ENCODE data around the gene TNFSF12.

TNFSF12 gene, protein sequence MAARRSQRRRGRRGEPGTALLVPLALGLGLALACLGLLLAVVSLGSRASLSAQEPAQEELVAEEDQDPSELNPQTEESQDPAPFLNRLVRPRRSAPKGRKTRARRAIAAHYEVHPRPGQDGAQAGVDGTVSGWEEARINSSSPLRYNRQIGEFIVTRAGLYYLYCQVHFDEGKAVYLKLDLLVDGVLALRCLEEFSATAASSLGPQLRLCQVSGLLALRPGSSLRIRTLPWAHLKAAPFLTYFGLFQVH

DNA sequence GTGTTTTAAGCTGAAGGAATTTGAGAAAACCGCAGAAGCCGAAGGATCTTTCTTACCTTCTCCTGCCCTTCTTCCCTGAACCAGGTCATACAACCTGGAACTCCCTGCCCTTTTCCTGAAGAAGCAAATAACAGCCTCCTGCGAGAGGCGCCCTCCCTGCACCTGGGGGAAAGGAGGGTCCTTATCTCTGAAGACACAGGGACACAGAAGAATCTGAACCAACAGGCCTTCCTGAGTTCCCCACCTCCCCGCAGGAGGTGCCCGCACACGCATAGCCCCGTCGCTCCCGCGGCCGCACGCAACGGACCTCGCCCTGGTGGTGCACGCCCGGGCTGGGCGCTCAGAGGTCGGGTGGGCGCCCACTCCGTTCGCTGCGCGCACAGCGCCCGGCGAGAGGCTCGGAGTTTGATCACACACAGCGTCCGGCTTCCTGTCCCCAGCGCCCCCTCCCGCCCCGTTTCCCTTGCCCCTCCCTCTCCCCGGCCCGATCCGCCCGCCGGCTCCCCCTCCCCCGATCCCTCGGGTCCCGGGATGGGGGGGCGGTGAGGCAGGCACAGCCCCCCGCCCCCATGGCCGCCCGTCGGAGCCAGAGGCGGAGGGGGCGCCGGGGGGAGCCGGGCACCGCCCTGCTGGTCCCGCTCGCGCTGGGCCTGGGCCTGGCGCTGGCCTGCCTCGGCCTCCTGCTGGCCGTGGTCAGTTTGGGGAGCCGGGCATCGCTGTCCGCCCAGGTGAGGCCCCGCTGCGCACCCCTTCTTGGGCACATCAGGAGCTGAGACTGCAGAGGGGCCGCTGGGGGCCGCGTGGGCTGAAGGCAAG lies at the start of gene TNFSF12:
TSS of gene TNFSF12 (plus strand) at position 474 of the 816 bp plus-strand sequence. CDS start at position 570, 96 bp downstream.
- Histone ChIP-seq H3K9me3 (ENCODE audit: low read depth, low read length) (no peaks in the 10 kb centered on the region), H3K36me3 (ENCODE audit: insufficient read depth, low read length) (no peaks in the 10 kb centered on the region), H3K4me3 (no peak within 1 kb of the TSS), H3K9ac (ENCODE audit: insufficient read length) (no peak within 1 kb of the TSS), H3K27ac (no peak within 1 kb of the TSS)
- no peak for DNase-seq (ENCODE audit: low read depth, low spot score)
- TF ChIP-seq POLR2AphosphoS5 (IDR thresholded peaks at IDR 0.05; ENCODE audit: borderline replicate concordance, low read depth, low read length): no peak
- TF ChIP-seq FOXP2 (optimal IDR thresholded peaks at IDR 0.05; ENCODE audit: control extremely low read depth, extremely low read length, insufficient read depth): no peak
- TF ChIP-seq EZH2 (IDR thresholded peaks at IDR 0.05): no peak

- no peak overlapping the region for H3K4me3 ChIP-seq
- no peak overlapping the region for H3K9ac ChIP-seq (ENCODE audit: insufficient read length)
- H3K9me3 ChIP-seq (ENCODE audit: low read depth, low read length): no peaks in the 10 kb centered on the region
- TF ChIP-seq FOXP2 (optimal IDR thresholded peaks at IDR 0.05; ENCODE audit: control extremely low read depth, extremely low read length, insufficient read depth): no peak
- TF ChIP-seq POLR2AphosphoS5 (IDR thresholded peaks at IDR 0.05; ENCODE audit: borderline replicate concordance, low read depth, low read length): no peak
- TF ChIP-seq EZH2 (IDR thresholded peaks at IDR 0.05): no peak
- H3K27ac ChIP-seq: no peak overlapping the region
- peaks cover 88% of the 10 kb centered on the region for H3K36me3 ChIP-seq (ENCODE audit: insufficient read depth, low read length)
- no peak for DNase-seq (ENCODE audit: low read depth, low spot score)
Measured at GRCh38 chr17:7499161-7499560, 49.7 kb upstream of the TNFSF12 start.

DNA sequence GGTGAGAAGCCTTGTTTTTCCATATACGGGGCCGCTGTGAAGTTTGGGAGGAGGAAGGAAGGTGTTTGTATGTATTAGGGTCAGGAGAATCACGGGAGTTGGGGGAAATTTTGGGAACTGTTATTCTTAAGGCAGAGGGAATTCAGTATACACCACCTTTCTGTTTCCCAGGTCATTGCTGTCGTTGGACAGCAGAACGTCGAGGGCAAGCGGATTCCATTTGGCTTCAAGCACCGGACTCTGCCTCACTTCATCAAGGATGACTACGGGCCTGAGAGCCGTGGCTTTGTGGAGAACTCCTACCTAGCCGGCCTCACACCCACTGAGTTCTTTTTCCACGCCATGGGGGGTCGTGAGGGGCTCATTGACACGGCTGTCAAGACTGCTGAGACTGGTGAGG lies 47.1 kb upstream of the TNFSF12 start:
- TF ChIP-seq EZH2 (IDR thresholded peaks at IDR 0.05) (no peak), POLR2AphosphoS5 (IDR thresholded peaks at IDR 0.05; ENCODE audit: borderline replicate concordance, low read depth, low read length) (no peak), FOXP2 (optimal IDR thresholded peaks at IDR 0.05; ENCODE audit: control extremely low read depth, extremely low read length, insufficient read depth) (no peak)
- Histone ChIP-seq H3K4me3 (no peak overlapping the region), H3K9ac (ENCODE audit: insufficient read length) (no peak overlapping the region), H3K36me3 (ENCODE audit: insufficient read depth, low read length) (peaks cover 90% of the 10 kb centered on the region), H3K9me3 (ENCODE audit: low read depth, low read length) (no peaks in the 10 kb centered on the region), H3K27ac (no peak overlapping the region)
- DNase-seq (ENCODE audit: low read depth, low spot score): no peak

- H3K36me3 ChIP-seq (ENCODE audit: insufficient read depth, low read length): peaks cover 90% of the 10 kb centered on the region
- no peak overlapping the region for H3K4me3 ChIP-seq
- no peak for DNase-seq (ENCODE audit: low read depth, low spot score)
- H3K9me3 ChIP-seq (ENCODE audit: low read depth, low read length): no peaks in the 10 kb centered on the region
- TF ChIP-seq POLR2AphosphoS5 (IDR thresholded peaks at IDR 0.05; ENCODE audit: borderline replicate concordance, low read depth, low read length) (no peak), FOXP2 (optimal IDR thresholded peaks at IDR 0.05; ENCODE audit: control extremely low read depth, extremely low read length, insufficient read depth) (no peak), EZH2 (IDR thresholded peaks at IDR 0.05) (no peak)
- no peak overlapping the region for H3K27ac ChIP-seq
- H3K9ac ChIP-seq (ENCODE audit: insufficient read length): no peak overlapping the region
Measured at GRCh38 chr17:7502171-7502847, 46.5 kb upstream of the TNFSF12 start.

DNA sequence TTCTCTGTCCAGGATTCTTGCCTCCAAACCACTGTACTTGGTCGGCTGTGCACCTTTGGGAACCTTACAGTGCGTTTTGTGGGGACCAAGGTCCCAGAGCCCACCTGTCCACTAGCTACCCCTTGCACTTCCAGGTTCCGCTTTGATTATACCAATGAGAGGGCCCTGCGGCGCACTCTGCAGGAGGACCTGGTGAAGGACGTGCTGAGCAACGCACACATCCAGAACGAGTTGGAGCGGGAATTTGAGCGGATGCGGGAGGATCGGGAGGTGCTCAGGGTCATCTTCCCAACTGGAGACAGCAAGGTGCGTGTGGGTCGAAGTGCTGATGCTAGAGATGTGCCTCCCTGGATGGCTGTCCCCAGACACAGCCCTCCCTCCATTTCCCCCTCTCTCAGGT lies 45.9 kb upstream of the TNFSF12 start:
- no peak overlapping the region for H3K27ac ChIP-seq
- no peak overlapping the region for H3K9ac ChIP-seq (ENCODE audit: insufficient read length)
- no peak for DNase-seq (ENCODE audit: low read depth, low spot score)
- no peaks in the 10 kb centered on the region for H3K9me3 ChIP-seq (ENCODE audit: low read depth, low read length)
- no peak overlapping the region for H3K4me3 ChIP-seq
- TF ChIP-seq EZH2 (IDR thresholded peaks at IDR 0.05) (no peak), FOXP2 (optimal IDR thresholded peaks at IDR 0.05; ENCODE audit: control extremely low read depth, extremely low read length, insufficient read depth) (no peak), POLR2AphosphoS5 (IDR thresholded peaks at IDR 0.05; ENCODE audit: borderline replicate concordance, low read depth, low read length) (no peak)
- H3K36me3 ChIP-seq (ENCODE audit: insufficient read depth, low read length): peaks cover 90% of the 10 kb centered on the region

GRCh38 chr17:7503521-7503920 lies 45.3 kb upstream of the TNFSF12 start:
- Histone ChIP-seq H3K9me3 (ENCODE audit: low read depth, low read length) (no peaks in the 10 kb centered on the region), H3K4me3 (no peak overlapping the region), H3K27ac (no peak overlapping the region), H3K9ac (ENCODE audit: insufficient read length) (no peak overlapping the region), H3K36me3 (ENCODE audit: insufficient read depth, low read length) (peaks cover 90% of the 10 kb centered on the region)
- no peak for TF ChIP-seq EZH2 (IDR thresholded peaks at IDR 0.05)
- no peak for TF ChIP-seq POLR2AphosphoS5 (IDR thresholded peaks at IDR 0.05; ENCODE audit: borderline replicate concordance, low read depth, low read length)
- TF ChIP-seq FOXP2 (optimal IDR thresholded peaks at IDR 0.05; ENCODE audit: control extremely low read depth, extremely low read length, insufficient read depth): no peak
- DNase-seq (ENCODE audit: low read depth, low spot score): no peak

GRCh38 chr17:7508145-7508544 lies 40.7 kb upstream of the TNFSF12 start:
- H3K4me3 ChIP-seq: no peak overlapping the region
- no peaks in the 10 kb centered on the region for H3K9me3 ChIP-seq (ENCODE audit: low read depth, low read length)
- no peak overlapping the region for H3K9ac ChIP-seq (ENCODE audit: insufficient read length)
- no peak overlapping the region for H3K27ac ChIP-seq
- H3K36me3 ChIP-seq (ENCODE audit: insufficient read depth, low read length): peaks cover 96% of the 10 kb centered on the region
- TF ChIP-seq FOXP2 (optimal IDR thresholded peaks at IDR 0.05; ENCODE audit: control extremely low read depth, extremely low read length, insufficient read depth) (no peak), POLR2AphosphoS5 (IDR thresholded peaks at IDR 0.05; ENCODE audit: borderline replicate concordance, low read depth, low read length) (no peak), EZH2 (IDR thresholded peaks at IDR 0.05) (no peak)
- no peak for DNase-seq (ENCODE audit: low read depth, low spot score)

GRCh38 chr17:7508846-7509245 lies 40.0 kb upstream of the TNFSF12 start:
- peaks cover 96% of the 10 kb centered on the region for H3K36me3 ChIP-seq (ENCODE audit: insufficient read depth, low read length)
- no peak overlapping the region for H3K4me3 ChIP-seq
- H3K9ac ChIP-seq (ENCODE audit: insufficient read length): no peak overlapping the region
- DNase-seq (ENCODE audit: low read depth, low spot score): no peak
- no peak overlapping the region for H3K27ac ChIP-seq
- H3K9me3 ChIP-seq (ENCODE audit: low read depth, low read length): no peaks in the 10 kb centered on the region
- no peak for TF ChIP-seq POLR2AphosphoS5 (IDR thresholded peaks at IDR 0.05; ENCODE audit: borderline replicate concordance, low read depth, low read length)
- no peak for TF ChIP-seq EZH2 (IDR thresholded peaks at IDR 0.05)
- no peak for TF ChIP-seq FOXP2 (optimal IDR thresholded peaks at IDR 0.05; ENCODE audit: control extremely low read depth, extremely low read length, insufficient read depth)
